GM18511 (cell line): ENCODE data around the gene EHD4.

Experiments used
- ATAC-seq: cut with Tn5 transposase; IDR thresholded peaks from one replicate; pipeline ENCODE4 v1.9.1; 2021; ENCODE audit warnings: mild to moderate bottlenecking, moderate library complexity; ENCODE audit not compliant: unreplicated experiment

Gene EHD4

GRCh38 chr15:41995476-41995855 lies 23.1 kb upstream of the EHD4 start:
- no peak for ATAC-seq

GRCh38 chr15:41994772-41995475 lies 22.6 kb upstream of the EHD4 start:
- no peak for ATAC-seq

- ATAC-seq, result no peak
Observed at GRCh38 chr15:41994171-41994650, 21.9 kb upstream of the EHD4 start.

- no peak for ATAC-seq
Observed at GRCh38 chr15:41993472-41994170, 21.3 kb upstream of the EHD4 start.

- ATAC-seq, result no peak
Observed at GRCh38 chr15:41992803-41993190, 20.4 kb upstream of the EHD4 start.

- no peak for ATAC-seq
Observed at GRCh38 chr15:41992151-41992802, 19.9 kb upstream of the EHD4 start.

GRCh38 chr15:41990691-41991090 lies 18.3 kb upstream of the EHD4 start:
- ATAC-seq, result no peak

- ATAC-seq, result no peak
Observed at GRCh38 chr15:41990243-41990605, 17.9 kb upstream of the EHD4 start.

GRCh38 chr15:41989573-41990242 lies 17.4 kb upstream of the EHD4 start:
- ATAC-seq, result no peak

- ATAC-seq, result no peak
Observed at GRCh38 chr15:41988896-41989572, 16.7 kb upstream of the EHD4 start.

- ATAC-seq, result no peak
Observed at GRCh38 chr15:41987925-41988275, 15.5 kb upstream of the EHD4 start.

GRCh38 chr15:41987246-41987924 lies 15.0 kb upstream of the EHD4 start:
- ATAC-seq, result no peak

GRCh38 chr15:41985236-41986160 lies 13.1 kb upstream of the EHD4 start:
- no peak for ATAC-seq

GRCh38 chr15:41984622-41985021 lies 12.3 kb upstream of the EHD4 start:
- ATAC-seq, result no peak

GRCh38 chr15:41983621-41984571 lies 11.5 kb upstream of the EHD4 start:
- ATAC-seq, result no peak

GRCh38 chr15:41983221-41983620 lies 10.9 kb upstream of the EHD4 start:
- no peak for ATAC-seq

GRCh38 chr15:41982133-41982930 lies 10.0 kb upstream of the EHD4 start:
- no peak for ATAC-seq
